Right lobe of liver (tissue), 4 donors: Measurements from ENCODE around the gene LRRC4.

Experiments
- POLR2A ChIP-seq: fragments of 450-650 bp; IDR thresholded peaks from one replicate; pipeline ENCODE4 v1.6.1; 2017; ENCODE audit warnings: antibody characterized with exemption, mild to moderate bottlenecking
- TF ChIP-seq, protein P1 (sequence below), 4 donors: fragments of 200-600 bp in 3 of 4; fragments of 450-650 bp in 1 of 4; IDR thresholded peaks; one replicate each; pipeline versions ENCODE4 v1.5.1 to v1.8.0; 2016 to 2022; ENCODE audit warnings: antibody characterized with exemption in 4 of 4, mild to moderate bottlenecking in 2 of 4
- donor health status: DM: no; HTN: no; CAD: no.
- donor health status: DM: no; HTN: no; CAD: no.
- donor health status: DM: no; HTN: yes; CAD: no.

DNA sequence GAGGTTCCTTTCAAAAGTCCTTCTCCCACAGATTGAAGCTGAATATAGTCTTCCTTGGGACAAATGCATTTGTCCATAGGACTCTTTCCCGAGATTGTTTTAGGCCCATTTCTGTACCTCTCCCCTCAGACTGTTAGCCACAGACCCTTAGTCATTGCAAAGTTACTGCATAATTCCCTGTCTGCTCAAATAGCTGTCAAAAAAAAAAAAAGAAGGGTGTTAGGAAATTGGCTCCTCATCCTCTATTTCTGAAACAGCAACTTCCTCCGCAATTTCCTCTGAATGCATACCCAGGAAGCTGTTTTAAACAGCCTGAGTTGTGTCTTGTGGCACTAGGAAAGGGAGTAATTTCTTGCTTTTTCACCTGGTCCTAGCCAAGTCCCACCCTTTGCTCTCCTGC, 5.4 kb downstream of the LRRC4 start:
- no peak for TF ChIP-seq POLR2A
- TF ChIP-seq, protein P1, sequence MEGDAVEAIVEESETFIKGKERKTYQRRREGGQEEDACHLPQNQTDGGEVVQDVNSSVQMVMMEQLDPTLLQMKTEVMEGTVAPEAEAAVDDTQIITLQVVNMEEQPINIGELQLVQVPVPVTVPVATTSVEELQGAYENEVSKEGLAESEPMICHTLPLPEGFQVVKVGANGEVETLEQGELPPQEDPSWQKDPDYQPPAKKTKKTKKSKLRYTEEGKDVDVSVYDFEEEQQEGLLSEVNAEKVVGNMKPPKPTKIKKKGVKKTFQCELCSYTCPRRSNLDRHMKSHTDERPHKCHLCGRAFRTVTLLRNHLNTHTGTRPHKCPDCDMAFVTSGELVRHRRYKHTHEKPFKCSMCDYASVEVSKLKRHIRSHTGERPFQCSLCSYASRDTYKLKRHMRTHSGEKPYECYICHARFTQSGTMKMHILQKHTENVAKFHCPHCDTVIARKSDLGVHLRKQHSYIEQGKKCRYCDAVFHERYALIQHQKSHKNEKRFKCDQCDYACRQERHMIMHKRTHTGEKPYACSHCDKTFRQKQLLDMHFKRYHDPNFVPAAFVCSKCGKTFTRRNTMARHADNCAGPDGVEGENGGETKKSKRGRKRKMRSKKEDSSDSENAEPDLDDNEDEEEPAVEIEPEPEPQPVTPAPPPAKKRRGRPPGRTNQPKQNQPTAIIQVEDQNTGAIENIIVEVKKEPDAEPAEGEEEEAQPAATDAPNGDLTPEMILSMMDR (IDR thresholded peaks at IDR 0.05) = no peak
